ENCODE data around the gene SPC24. TPM values are rescaled to one million over a fixed set of nuclear protein-coding genes. Genes with fewer than 3 reads are reported as not detected.

SPC24 gene
- total and polyA plus RNA-seq, 8 donors: 0.20 to 1.4 (median 0.55) TPM

DNA sequence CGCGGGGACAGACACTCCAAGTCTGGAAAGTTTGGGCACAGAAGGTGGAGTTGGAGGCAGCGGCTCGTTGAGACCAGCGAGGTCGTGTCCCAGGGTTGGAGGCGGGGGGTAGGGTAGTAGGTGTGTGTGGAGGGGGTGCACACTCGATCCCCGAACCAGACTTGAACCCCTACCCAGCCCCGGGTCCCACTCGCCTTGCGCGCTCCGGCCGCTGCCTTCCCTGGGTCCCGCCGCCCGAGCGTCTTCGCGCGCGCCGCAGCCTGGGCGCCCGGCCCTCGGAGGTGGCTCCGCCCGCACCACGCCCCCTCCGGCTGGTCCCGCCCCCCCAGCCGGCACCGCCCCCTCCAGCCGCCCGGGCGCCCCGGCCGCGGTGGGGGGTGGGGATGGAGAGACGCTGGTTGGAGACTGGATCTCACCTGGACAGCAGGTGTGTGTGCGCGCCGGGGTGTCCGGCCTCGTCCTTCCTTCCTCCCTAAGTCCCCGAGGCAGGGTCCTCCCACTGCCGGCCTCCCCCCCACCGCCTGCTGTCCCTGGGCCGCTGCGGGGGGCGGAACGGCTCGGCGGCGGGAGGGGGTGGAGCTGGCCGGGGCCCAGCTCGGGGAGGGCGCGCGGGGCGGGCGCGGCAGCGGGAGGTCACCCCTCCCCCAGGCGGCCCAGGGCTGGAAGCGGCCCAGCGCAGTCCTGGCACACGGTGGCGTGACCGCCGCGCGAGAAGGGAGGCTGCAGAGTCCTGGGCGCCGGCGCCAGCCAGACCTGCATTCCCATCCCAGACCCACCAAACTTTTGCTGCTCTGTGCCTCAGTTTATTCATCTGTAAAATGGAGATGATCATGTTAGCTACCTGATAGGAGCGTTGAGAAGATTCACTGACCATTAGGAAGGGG is 42.0 kb upstream of the SPC24 start, which contains the start of gene KANK2:
Gene KANK2, minus strand, starts transcription at position 255 of the 884 bp plus-strand sequence. CDS start 3,034 bp downstream, outside the sequence.
- peak; percentile 92 to 95 (median 94) for ATAC-seq
- intact Hi-C loops (cut with DNase I): no loop called here
- Histone ChIP-seq H3K4me3 (peak within 1 kb of the TSS; percentile 53 to 61 (median 55)), H3K27ac (peak within 1 kb of the TSS; percentile 60 to 86 (median 76)), H3K9me3 (no peaks in the 10 kb centered on the region), H3K4me1 (peaks cover 0 to 5% (median 0%) of the 10 kb centered on the region in 3 donors), H3K27me3 (no peaks in the 10 kb centered on the region), H3K36me3 (peaks cover 0 to 12% (median 10%) of the 10 kb centered on the region in 3 donors)
- TF ChIP-seq, protein P1, sequence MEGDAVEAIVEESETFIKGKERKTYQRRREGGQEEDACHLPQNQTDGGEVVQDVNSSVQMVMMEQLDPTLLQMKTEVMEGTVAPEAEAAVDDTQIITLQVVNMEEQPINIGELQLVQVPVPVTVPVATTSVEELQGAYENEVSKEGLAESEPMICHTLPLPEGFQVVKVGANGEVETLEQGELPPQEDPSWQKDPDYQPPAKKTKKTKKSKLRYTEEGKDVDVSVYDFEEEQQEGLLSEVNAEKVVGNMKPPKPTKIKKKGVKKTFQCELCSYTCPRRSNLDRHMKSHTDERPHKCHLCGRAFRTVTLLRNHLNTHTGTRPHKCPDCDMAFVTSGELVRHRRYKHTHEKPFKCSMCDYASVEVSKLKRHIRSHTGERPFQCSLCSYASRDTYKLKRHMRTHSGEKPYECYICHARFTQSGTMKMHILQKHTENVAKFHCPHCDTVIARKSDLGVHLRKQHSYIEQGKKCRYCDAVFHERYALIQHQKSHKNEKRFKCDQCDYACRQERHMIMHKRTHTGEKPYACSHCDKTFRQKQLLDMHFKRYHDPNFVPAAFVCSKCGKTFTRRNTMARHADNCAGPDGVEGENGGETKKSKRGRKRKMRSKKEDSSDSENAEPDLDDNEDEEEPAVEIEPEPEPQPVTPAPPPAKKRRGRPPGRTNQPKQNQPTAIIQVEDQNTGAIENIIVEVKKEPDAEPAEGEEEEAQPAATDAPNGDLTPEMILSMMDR (IDR thresholded peaks at IDR 0.05): no peak
- no peak for FAIRE-seq
- peak; percentile 90 to 97 (median 94) for DNase-seq
- WGBS, 2 donors: 0 to 1% methylated on average over 41 to 78 of the region's 78 CpGs

DNA sequence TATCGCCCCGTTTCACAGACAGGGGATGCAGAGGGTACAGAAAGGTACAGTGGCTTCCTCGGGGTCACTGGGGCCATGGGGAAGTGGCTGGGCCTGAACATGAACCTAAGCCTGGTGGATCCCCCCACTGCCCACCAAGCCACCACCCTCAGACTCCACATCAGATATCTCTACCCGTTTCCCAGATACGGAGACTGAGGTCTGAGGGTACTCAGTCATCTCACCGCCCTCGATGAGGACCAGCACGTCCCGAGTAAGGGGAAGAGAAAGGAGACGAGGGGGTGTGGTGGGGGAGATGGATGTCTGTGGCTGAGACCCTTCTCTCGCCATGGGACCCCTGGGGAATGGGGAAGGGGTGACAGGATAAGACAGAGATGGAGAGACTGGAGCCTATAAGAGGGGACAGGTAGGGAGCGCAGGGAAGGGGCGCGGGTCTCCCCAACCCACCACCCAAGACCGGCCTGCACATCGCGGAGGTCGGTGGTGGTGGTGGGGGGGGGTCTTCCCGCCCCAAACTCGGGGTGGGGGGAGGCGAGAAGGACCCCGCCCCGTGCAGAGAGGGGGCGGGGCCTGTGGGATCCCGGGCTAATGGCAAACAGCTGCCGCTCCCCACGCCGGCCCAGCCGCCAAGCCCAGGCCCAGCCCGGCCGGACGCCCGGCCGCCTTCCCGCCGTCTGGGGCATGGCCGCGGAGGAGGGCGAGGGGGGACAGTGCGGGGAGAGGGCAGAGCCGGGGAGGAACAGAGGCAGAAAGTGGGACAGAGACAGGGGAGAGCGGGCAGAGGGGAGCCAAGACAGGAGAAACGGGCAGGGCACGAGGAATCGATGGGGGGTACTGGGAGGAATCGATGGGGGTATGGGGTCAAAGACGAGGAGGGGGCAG is 41.1 kb upstream of the SPC24 start:
- no peaks in the 10 kb centered on the region for H3K9me3 ChIP-seq
- TF ChIP-seq, protein P1 (IDR thresholded peaks at IDR 0.05): no peak
- intact Hi-C loops (cut with DNase I): no loop called here
- no peaks in the 10 kb centered on the region for H3K27me3 ChIP-seq
- H3K27ac ChIP-seq: peak overlapping the region; percentile 60 to 86 (median 76)
- H3K4me1 ChIP-seq: peaks cover 0 to 5% (median 0%) of the 10 kb centered on the region in 3 donors
- no peak for FAIRE-seq
- peak overlapping the region; percentile 53 to 61 (median 55) for H3K4me3 ChIP-seq
- peak; percentile 33 to 46 (median 44) for ATAC-seq
- DNase-seq: peak in 5 of 6 donors; percentile 42 to 84 (median 75)
- peaks cover 0 to 14% (median 10%) of the 10 kb centered on the region in 3 donors for H3K36me3 ChIP-seq
- WGBS, 2 donors: 14 to 29% methylated on average over 27 to 47 of the region's 47 CpGs

DNA sequence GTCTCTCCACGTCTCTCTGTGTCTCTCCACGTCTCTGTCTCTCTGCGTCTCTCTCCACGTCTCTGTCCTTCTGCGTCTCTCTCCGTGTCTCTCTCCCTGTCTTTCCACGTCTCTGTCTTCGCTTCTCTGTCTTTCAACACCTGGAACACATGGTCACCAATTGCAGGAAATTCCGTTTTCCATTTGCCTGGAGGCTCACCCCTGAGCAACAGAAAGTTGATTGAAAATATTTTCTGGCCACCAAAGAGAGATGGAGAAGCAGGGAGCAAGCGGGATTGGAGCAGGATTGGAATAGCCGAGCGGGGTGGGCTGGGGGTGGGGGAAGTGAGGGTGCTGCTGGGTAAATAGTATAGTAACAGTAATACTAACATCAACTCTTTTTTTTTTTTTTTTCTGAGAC is 40.1 kb upstream of the SPC24 start:
- Histone ChIP-seq H3K4me3 (peak overlapping the region in 1 of 4 donors; percentile 12), H3K27me3 (no peaks in the 10 kb centered on the region), H3K9me3 (no peaks in the 10 kb centered on the region), H3K36me3 (peaks cover 0 to 18% (median 10%) of the 10 kb centered on the region in 3 donors), H3K27ac (no peak overlapping the region), H3K4me1 (peaks cover 0 to 5% (median 0%) of the 10 kb centered on the region in 3 donors)
- ATAC-seq: no peak
- DNase-seq: no peak
- 77 to 83% methylated on average over 12 of the region's 12 CpGs for WGBS, 2 donors
- FAIRE-seq: no peak
- intact Hi-C loops (cut with DNase I): no loop called here
- TF ChIP-seq, protein P1 (IDR thresholded peaks at IDR 0.05): no peak

DNA sequence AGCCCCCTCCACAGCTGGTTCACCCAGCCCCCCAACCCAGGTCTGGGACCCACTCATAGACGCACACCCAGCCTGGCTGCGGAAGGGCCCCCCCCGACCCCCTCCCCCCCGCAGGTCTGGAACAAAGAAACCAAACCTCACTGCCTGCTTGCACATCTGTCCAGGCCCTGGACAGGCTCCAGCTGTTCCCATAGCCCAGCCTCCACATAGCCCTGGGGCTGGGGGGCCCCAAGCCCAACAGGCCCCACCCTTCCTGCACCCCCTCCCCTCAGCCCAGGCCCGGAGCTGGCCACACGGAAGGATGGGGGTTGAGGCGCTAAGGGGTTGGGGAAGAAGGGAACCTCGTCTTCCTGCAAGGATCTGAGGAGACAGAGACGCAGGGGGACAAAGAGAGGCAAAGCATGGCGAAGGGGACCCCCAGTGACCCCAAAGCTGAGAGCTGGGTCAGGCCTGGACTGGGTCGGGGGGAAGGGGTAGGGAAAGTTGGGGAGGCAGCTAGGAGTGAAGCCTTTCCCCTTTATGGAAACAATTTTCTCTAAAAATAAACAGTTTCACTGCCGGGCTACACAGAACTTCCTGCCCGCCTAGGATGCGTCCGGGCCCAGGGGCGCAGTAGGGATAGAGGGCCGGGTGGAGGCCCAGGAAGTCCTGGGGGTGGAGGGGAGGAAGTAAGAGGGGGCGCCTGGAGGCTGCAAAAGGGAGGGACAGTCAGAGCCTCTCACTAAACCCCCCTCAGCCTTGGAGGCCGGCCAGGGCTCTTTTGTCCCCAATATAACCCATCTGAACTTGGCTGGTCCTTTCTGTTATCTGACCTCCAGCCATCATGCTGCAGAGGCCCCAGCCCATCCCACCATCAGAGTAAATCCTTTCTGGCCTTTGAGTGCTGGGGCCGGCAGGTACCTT is 39.3 kb upstream of the SPC24 start:
- H3K27ac ChIP-seq: no peak overlapping the region
- ATAC-seq (no peak), DNase-seq (peak in 2 of 6 donors; percentile 40 to 66), FAIRE-seq (no peak)
- peaks cover 0 to 5% (median 5%) of the 10 kb centered on the region in 3 donors for H3K4me1 ChIP-seq
- H3K36me3 ChIP-seq: peaks cover 0 to 18% (median 10%) of the 10 kb centered on the region in 3 donors
- H3K27me3 ChIP-seq: no peaks in the 10 kb centered on the region
- TF ChIP-seq, protein P1 (IDR thresholded peaks at IDR 0.05): no peak
- no peaks in the 10 kb centered on the region for H3K9me3 ChIP-seq
- intact Hi-C loops (cut with DNase I): no loop called here
- peak overlapping the region in 1 of 4 donors; percentile 12 for H3K4me3 ChIP-seq
- WGBS, 2 donors: 50 to 51% methylated on average over 19 of the region's 20 CpGs

Data from pancreas (tissue), 10 donors.